HG02852 (cell line): ENCODE measurements around the gene CDYL.

Experiments used
- ATAC-seq: cut with Tn5 transposase; IDR thresholded peaks from one replicate; pipeline ENCODE4 v1.9.1; 2021; ENCODE audit warnings: mild to moderate bottlenecking, moderate library complexity; ENCODE audit not compliant: unreplicated experiment

The CDYL gene, protein sequence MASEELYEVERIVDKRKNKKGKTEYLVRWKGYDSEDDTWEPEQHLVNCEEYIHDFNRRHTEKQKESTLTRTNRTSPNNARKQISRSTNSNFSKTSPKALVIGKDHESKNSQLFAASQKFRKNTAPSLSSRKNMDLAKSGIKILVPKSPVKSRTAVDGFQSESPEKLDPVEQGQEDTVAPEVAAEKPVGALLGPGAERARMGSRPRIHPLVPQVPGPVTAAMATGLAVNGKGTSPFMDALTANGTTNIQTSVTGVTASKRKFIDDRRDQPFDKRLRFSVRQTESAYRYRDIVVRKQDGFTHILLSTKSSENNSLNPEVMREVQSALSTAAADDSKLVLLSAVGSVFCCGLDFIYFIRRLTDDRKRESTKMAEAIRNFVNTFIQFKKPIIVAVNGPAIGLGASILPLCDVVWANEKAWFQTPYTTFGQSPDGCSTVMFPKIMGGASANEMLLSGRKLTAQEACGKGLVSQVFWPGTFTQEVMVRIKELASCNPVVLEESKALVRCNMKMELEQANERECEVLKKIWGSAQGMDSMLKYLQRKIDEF

DNA sequence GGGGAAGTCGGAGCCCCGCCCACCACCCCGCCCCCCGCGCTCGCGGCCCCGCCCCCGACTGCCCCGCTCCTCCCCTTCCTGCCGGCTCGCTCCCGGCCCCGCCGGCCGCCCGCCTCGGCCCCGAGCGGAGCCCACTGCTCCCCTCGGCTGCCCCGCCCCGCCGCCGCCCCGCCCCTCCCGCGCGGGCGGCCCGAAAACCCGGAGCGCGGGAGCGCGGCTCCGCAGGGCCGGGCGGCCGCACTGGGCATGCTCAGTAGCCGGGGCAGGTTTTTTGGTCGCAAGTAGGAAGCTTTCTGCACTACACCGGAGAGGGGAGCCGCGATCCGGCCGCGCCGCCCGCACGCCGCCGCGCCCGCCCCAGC, at the start of gene CDYL:
TSS of gene CDYL (plus strand) at position 274 of the 362 bp plus-strand sequence. CDS start 380 bp downstream, outside the sequence.
- ATAC-seq: peak; percentile 58

DNA sequence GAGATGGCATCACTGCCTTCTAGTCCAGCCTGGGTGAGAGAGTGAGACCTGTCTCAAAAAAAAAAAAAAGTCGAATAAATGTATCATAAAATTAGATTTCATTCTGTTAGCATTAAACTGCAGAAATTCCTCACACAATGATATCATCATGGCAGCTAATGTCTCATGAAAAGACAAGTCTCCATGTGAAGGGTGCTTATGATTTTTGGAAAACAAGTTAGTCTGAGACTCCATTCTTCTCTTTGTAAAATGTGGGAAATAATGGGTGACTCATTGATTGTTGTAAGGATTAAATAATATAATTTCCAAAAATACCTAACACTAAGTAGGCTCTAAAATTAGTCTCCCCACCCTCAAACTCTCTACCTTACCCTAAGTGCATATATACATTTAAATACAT, 49.6 kb upstream of the CDYL start:
- no peak for ATAC-seq

DNA sequence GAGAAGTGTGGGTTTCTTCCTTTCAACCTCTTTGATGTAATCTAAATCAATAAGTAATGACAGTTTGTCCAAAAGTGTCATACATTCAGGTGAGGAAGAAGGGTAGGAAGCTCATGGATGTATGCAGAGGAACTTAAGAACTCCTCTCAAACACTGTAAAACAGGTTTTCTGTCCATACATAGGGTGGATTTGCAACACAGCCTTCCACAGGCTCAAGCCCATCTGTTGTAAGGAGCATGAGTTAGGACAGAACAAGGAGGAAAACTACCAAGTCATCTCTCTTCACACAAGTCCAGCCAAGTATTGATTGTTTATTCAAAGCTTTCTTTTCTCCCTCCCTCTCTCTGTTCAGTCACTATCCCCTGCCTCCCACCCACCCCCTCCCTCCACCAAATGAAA, 49.0 kb upstream of the CDYL start:
- ATAC-seq: no peak

DNA sequence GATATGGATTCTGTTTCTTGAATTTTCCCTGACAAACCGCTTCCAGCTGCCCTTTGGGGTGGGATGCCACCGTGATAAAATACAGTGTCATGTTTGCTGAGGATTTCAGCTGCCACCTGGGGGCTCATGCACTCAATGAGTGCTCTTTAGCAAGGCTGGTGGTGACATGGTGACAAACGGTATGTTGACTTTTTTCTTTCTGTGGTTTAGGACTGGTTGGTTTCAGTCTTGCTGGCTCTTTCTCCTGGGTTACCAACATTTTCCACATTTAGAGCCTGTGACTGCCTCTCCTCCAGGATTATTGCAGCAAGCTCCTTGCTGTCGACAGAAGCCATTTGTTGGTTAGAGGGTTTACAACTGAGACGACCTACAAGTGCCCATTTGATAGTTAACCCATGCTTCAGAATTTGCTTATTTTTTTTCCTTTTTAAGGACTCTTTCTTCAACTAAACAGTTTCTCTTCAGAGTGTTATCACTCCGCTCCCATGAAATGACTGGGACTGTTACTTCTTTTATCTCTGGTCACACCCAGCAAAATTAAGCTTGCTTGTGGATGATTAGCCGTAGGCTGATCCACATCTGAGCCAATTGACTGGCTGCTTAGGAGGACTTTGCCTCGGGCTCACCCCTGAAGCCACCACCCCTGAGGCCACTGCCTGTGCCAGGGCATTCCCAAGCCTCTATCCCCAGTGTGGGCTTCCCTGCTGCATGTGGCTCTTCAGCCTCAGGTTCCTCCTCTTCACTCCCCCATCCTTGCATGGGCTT, 48.4 kb upstream of the CDYL start:
- no peak for ATAC-seq

DNA sequence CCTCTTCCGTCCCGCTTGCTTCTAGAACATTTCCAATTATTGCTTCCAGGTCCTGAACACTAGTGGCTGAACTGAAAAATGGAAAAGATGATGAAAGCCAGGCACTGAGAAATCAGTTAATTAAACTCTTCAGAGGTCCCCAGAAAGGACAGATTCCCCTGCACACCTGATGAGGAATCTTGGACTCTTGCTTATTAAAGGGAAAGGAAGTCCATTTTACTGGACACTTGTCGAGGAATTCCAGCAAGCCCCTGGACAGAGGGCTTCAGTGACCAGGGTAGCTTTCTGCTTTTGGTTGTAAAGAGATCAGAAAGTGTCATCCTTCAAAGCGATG, 47.8 kb upstream of the CDYL start:
- no peak for ATAC-seq

DNA sequence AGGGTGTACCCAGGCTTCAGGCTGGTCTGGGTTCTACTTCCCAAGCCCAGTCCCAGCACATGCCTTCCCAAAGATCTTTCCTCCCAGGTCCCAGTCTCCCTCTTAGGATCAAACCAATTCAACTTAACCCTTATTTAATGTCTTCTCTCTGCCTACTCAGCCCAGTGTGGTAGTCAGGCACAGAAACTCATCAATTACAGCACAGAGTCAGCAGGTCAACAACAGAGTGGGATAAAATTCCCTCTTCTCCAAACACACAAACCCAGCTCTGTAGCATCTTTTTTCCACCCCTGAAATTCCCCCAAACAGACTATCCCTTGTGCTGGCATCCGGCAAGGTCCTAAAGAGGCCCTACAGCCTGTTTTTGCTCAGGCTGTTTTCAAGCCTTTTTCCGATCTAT, 47.3 kb upstream of the CDYL start:
- no peak for ATAC-seq

DNA sequence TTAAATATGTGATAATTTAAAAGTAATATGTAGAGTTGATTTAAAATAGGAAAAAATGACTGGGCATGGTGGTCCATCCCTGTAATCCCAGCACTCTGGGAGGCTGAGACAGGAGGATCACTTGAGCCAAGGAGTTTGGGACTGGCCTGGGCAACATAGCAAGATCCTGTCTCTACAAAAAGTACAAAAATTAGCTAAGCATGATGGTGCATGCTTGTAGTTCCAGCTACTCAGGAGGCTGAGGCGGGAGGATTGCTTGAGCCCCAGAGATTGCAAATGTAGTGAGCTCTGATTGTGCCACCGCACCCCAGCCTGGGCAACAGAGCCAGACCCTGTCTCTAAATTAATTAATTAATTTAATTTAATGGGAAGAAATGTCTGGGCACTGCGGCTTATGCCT, 44.2 kb upstream of the CDYL start:
- ATAC-seq: no peak

DNA sequence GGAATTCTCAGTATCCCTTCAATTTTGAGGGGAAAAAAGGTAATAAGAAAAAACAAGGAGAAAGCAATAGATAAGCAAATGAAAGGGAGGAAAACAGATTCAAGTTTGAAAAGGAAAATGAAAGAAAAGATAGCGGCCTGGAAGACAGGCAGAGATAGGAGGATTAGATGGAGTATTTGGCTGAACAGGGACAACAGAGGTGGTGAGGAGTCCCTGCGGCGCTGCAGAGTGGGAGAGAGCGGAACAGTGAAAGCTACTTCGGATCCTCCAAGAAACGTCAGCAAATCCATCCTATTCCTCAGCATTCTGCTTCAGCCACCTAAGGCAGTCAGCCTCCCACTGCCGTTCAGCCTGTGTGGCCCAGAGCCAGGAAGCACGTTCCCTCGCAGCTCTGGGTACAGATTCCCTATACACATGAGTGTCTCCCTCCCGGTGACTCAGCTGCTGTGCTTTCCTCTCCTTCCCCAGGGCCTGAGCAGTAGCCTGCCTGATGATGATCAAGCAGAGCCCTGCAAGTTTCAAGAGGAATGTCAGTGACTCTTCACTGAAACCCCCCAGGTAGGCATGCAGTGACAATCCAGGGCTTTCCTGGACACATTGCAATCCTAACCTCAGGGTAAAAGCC, 43.4 kb upstream of the CDYL start:
- ATAC-seq: no peak

DNA sequence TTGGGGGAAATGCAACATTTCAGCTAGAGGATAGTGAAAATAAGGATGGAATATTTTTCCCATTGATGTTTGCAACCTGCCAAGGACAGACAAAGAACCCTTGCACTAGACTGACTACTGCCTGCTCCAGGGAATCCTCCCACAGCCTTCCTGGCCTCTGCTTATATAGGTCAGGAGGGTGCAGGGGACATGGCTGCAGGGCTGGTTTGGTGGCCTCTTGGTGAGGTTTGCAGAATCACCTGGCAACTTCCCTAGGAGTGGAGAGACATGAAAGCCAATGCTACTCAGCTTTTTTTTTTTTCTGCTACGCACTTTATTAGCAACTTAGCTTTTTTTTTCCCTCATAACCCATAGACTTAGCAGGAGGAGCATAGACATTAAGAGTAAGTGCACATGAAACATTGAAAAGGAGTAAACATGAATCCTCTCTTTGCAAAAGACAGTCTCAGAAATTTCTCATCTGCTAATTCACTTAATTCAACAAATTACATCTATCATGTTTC, 39.8 kb upstream of the CDYL start:
- no peak for ATAC-seq

DNA sequence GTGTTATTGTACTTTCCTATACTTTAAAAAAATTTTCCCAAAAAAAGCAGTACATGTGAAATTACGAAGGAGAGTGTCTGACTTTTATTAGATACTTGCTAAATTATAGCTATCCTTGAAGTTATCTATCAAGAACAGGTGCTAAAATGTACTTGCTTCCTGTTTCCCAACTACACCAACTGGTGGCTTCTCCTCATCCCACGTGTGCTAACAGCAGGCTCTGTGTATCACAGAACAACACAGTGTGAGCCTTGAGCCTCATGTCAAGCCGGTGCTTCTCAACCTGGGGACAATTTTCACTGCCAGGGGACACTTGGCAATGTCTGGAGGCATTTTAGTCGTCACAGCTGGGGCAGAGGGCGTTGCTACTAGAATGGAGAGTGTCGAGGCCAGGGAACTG, 36.2 kb upstream of the CDYL start:
- no peak for ATAC-seq

DNA sequence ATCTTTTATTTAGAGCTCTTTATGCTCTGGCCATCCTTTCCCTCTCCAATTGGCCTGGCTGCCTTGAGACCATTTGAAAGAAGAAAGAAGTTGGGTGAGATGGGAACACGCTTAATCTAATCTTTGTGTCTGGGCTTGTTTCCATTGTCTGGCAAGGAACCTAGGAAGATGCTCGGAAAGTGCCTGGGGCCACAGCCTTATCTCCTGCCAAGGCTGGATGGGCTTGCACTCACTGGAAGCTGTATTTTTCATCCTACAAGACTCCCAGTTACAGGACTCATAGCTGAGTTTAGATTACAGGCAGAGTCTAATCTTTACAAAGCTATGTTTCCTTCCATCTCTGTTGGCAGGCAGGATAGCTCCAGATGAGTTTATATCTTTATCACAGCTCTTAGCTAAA, 33.1 kb upstream of the CDYL start:
- ATAC-seq: no peak

DNA sequence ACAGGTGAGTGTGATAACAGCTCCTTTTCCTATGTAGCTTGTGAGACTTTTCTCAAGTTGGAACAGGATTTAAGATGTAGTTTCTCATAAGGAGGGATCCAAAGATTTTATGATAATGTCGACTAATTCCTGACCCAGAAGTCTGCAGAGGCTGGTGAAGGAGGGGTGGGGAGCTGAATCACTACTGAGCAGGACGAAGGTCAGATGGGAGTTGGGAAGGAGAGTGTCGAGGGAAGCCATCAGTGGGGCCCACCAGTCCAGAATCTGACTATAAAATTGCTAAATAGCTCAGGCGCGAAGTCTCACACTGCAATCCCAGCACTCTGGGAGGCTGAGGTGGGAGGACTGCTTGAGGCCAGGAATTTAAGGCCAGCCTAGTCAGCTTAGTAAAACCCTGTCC, 32.3 kb upstream of the CDYL start:
- ATAC-seq: no peak

DNA sequence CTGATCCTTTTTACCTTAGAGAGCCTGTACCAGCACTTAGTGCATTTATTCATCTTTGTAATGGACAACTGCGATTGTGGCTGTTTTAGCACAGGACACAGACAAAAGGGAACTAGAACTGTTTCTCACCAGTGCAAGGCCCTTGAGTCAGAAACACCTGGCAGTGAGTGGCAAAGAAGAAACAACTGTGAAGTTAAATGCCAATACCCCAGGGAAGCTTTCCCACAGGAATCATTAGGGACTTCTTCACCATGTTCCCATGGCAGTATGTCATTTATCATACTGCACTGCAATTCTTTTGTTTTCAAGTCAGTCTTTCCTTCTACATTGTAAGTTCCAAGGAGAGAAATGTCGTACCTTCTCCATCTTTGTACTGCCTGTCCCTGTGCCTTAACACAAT, 28.6 kb upstream of the CDYL start:
- no peak for ATAC-seq

DNA sequence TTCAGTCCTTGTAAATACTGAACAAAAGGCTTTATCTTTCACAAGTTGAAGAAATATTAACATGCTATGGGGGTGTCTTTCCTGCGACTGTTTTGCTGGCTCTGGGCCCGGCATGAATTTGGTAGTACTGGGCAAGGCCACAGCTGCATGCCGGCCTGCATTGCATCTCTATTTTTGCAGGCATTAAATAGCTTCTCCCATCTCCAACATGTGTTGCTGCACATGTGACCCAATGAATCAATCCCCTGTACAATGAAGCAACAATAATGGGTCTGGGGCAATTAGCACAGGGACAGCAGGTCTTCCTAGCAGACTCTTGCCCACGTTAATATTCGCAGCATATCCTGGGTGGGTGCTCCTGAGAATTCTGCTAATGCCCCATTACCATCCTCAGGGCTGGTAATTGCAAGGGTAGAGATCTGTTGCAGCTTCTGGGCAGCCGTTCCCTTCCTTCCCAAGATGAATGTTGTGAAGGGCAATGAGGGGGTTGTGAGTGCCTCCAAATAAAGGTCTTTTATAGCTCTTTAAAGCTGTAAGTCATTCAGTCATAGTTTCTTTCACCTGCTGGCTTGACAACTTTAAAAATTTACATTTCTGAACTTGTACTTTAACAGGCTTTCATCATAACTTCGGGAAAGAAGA, 24.3 kb upstream of the CDYL start:
- no peak for ATAC-seq

DNA sequence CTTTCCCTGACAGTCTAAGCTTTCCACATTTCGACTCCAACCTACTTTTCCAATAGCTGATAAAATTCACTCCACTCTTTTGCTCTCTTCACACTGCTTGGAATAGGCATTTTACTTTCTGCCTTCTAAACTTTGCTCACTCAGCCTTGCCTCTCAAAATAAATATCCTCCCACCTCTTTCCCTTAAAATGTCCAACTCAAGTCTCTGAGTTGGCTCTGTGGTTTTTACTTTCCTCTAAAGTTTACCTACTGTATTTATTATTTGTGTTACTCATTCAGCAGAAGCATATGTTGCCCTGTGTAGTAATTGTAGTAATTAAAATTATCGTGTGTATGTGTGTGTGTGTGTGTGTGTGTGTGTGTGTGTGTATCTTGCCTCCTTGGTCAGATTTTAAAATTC, 20.0 kb upstream of the CDYL start:
- no peak for ATAC-seq

DNA sequence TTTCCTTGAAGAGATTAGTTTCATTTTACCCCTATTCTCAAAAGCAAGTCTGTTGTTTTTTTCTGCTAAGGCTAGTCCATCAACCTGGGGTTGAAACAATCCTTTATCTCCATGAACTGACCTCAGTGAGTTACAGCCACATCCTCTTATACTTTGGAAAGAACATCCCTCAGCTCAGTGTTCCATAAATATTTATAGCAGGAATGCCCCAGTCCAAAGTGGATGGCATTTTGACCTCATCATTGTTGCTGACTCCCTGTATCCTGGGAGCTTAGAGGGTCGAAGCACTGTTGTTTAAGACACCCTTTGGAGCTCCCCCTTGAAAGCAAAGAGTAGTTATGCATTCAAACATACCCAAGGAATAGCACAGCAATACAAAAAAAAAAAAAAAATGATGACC, 16.2 kb upstream of the CDYL start:
- ATAC-seq: no peak

DNA sequence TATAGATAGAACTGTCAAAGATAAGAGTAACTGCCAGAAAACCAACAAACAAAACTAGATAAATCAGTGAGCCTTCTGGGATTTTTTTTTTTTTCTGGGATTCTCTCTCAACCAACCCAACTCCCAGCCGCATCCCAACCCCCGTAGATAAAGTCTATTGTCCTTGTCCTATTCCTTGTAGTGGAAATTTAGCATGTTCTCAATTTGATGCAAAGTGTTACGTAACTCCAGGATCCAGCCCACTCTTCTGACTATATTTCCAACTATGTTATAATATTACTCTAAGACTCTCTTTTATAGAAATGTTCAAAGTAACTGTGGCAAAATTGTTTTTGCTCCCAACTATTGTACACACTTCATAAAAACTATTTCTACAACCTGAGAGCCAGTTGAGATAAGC, 15.4 kb upstream of the CDYL start:
- ATAC-seq: no peak

DNA sequence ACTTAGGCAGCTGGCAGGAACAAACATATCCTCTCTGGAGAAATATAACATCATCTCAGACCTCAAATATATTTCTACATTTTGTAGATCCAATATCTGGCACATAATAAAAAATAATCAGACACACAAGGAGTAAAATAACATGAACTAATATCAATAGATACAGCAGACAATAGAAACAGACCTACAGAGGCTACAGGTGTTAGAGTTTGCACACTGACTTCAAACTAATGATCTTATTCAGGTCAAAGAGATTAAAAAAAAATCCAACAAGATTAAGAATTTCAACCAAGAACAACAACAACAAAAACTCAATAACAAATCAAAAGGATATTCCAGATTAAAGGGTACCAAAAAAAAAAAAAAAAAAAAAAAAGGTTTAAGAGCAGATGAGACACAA, 13.9 kb upstream of the CDYL start:
- no peak for ATAC-seq

DNA sequence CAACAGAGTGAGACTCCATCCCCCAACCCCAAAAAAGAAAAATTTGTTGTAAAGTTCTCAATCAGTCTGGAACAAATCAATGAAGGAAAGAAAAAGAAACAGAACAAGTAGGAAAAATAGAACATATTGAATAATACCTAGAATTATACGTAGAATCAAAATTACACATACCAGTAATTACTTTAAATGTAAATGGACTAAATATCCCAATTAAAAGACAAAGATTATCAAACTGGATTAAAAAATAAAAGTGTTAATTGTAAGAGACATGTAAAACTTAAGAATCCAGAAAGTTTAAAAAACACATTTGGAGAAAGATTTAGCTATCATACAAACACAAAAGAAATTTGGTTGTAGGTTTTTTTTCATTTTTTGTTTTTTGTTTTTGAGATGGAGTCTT, 12.3 kb upstream of the CDYL start:
- no peak for ATAC-seq

DNA sequence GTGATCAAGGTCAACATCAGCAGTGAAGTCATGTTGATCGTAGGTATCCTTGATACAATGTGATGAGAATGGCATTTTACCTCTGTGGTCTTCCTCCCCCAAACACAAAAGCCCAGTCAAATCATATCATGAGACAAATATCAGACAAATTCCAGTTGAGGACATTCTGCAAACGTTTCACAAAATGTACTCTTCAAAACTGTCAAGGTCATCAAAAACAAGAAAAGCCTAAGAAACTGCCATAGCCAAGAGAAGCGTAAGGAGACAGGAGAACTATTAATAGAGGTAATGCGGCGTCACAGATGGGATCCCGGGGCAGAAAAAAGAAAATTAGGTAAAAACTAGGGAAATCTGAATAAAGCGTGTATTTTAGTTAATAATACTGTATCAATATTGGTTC, 7.4 kb upstream of the CDYL start:
- no peak for ATAC-seq

DNA sequence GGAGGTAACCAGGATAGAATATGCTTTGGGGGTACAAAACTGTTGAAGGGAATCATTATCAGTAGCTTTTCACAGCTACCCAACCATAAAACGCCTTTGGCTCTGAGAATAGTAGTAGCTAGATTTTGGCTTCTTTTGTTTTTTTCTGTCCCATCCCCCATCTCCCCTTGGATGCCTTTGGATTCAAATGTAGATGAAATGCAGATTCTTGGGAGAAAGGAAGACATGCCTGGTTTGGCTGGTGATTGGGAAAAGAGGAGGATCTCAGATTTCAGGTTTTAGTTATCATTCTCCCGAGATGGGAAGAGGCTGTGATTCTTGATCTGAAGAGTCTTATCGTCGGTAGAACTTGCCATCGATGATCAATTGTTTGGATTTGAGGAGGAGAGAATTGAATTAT, 3.5 kb upstream of the CDYL start:
- no peak for ATAC-seq
